ENCODE data around the gene PDP2. TPM values are rescaled to one million over a fixed set of nuclear protein-coding genes. Genes with fewer than 3 reads are reported as not detected.
A peak's percentile ranks its signal among the peaks of the same experiment; 100 is the strongest.
"Not testable (repeated sequence)": the region's sequence is repeated elsewhere in the genome, so short reads cannot be mapped to it uniquely, and the experiment has no call there.

The PDP2 gene
- total RNA-seq, 1 donor from 2014 or later = 9.0 TPM

DNA sequence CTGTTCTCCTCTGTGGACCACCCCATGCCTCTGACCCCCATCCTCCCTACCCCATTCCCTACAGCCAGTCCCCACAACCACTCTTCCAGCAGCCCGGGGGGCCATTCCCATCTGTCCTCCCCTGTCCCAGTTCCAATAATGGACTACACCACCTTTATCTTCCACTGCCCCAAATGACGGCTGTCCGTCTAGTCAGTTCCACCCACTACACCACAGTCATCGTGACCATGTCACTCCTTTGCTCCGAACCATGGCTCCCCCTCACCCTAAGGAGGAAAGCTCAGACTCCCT lies 15.3 kb downstream of the PDP2 start:
- Mint-ChIP-seq H3K27me3 (ENCODE audit: low read depth) (no peaks in the 10 kb centered on the region), H3K4me3 (ENCODE audit: unreplicated experiment) (no peak overlapping the region), H3K9me3 (ENCODE audit: low read depth) (no peaks in the 10 kb centered on the region), H3K36me3 (ENCODE audit: low read depth) (peaks cover 4% of the 10 kb centered on the region), H3K4me1 (ENCODE audit: low read depth) (peaks cover 29% of the 10 kb centered on the region), H3K27ac (ENCODE audit: unreplicated experiment) (no peak overlapping the region)
- TF ChIP-seq, protein P1, sequence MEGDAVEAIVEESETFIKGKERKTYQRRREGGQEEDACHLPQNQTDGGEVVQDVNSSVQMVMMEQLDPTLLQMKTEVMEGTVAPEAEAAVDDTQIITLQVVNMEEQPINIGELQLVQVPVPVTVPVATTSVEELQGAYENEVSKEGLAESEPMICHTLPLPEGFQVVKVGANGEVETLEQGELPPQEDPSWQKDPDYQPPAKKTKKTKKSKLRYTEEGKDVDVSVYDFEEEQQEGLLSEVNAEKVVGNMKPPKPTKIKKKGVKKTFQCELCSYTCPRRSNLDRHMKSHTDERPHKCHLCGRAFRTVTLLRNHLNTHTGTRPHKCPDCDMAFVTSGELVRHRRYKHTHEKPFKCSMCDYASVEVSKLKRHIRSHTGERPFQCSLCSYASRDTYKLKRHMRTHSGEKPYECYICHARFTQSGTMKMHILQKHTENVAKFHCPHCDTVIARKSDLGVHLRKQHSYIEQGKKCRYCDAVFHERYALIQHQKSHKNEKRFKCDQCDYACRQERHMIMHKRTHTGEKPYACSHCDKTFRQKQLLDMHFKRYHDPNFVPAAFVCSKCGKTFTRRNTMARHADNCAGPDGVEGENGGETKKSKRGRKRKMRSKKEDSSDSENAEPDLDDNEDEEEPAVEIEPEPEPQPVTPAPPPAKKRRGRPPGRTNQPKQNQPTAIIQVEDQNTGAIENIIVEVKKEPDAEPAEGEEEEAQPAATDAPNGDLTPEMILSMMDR (IDR thresholded peaks at IDR 0.05) = no peak
- peak; percentile 57 for DNase-seq (ENCODE audit: low spot score)

DNA sequence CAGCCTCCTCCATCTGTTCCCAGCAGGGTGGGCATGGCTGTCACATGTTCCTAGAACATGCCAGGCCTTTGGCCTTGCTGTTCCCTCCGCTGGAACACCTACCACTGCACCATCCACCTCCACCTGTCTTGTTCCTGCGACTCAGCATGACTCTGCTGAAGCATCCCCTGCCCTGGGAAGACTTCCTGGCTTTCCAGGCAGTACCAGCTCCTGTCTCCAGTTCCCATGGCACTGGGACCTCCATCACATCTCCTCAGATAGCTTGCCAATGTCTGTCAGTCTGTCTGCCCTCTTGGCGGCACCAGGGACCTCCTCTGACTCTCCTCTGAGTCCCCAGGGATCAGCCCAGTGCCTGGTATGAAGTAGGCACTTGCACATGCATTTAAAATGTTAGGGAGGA lies 15.7 kb downstream of the PDP2 start:
- no peak for DNase-seq (ENCODE audit: low spot score)
- H3K9me3 Mint-ChIP-seq (ENCODE audit: low read depth) = no peaks in the 10 kb centered on the region
- no peak overlapping the region for H3K27ac Mint-ChIP-seq (ENCODE audit: unreplicated experiment)
- TF ChIP-seq, protein P1 (IDR thresholded peaks at IDR 0.05) = no peak
- peaks cover 4% of the 10 kb centered on the region for H3K36me3 Mint-ChIP-seq (ENCODE audit: low read depth)
- no peaks in the 10 kb centered on the region for H3K27me3 Mint-ChIP-seq (ENCODE audit: low read depth)
- H3K4me1 Mint-ChIP-seq (ENCODE audit: low read depth) = peaks cover 33% of the 10 kb centered on the region
- no peak overlapping the region for H3K4me3 Mint-ChIP-seq (ENCODE audit: unreplicated experiment)

DNA sequence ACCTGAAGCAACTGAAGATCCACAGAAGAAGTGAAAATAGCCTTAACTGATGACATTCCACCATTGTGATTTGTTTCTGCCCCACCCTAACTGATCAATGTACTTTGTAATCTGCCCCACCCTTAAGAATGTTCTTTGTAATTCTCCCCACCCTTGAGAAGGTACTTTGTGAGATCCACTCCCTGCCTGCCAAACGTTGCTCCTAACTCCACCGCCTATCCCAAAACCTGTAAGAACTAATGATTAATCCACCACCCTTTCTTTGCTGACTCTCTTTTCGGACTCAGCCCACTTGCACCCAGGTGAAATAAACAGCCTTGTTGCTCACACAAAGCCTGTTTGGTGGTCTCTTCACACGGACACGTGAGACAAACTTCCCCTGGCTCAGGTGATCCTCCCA lies 16.4 kb downstream of the PDP2 start:
- DNase-seq (ENCODE audit: low spot score); H3K27ac Mint-ChIP-seq (ENCODE audit: unreplicated experiment); H3K4me3 Mint-ChIP-seq (ENCODE audit: unreplicated experiment); H3K9me3 Mint-ChIP-seq (ENCODE audit: low read depth); H3K27me3 Mint-ChIP-seq (ENCODE audit: low read depth); H3K36me3 Mint-ChIP-seq (ENCODE audit: low read depth): not testable (repeated sequence)
- peaks cover 33% of the 10 kb centered on the region for H3K4me1 Mint-ChIP-seq (ENCODE audit: low read depth)

DNA sequence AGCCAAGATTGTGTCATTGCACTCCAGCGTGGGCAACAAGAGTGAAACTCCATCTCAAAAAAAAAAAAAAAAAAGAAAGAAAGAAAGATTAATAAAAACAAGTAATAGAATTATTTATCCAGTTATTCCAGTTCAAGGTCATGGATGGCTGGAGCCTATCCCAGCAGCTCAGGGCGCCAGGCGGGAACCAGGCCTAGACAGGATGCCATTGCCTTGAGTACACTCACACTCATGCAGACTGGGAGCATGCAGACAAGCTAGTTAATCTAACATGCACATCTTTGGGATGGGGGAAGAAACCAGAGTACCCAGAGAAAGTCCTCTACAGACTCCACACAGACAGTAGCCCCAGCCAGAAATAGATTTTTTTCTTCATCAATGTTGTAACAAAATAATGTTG lies 17.9 kb downstream of the PDP2 start:
- TF ChIP-seq, protein P1 (IDR thresholded peaks at IDR 0.05) = no peak
- Mint-ChIP-seq H3K27me3 (ENCODE audit: low read depth) (no peaks in the 10 kb centered on the region), H3K9me3 (ENCODE audit: low read depth) (no peaks in the 10 kb centered on the region), H3K27ac (ENCODE audit: unreplicated experiment) (peak overlapping the region; percentile 19), H3K36me3 (ENCODE audit: low read depth) (no peaks in the 10 kb centered on the region), H3K4me1 (ENCODE audit: low read depth) (peaks cover 36% of the 10 kb centered on the region), H3K4me3 (ENCODE audit: unreplicated experiment) (no peak overlapping the region)
- DNase-seq (ENCODE audit: low spot score) = no peak

DNA sequence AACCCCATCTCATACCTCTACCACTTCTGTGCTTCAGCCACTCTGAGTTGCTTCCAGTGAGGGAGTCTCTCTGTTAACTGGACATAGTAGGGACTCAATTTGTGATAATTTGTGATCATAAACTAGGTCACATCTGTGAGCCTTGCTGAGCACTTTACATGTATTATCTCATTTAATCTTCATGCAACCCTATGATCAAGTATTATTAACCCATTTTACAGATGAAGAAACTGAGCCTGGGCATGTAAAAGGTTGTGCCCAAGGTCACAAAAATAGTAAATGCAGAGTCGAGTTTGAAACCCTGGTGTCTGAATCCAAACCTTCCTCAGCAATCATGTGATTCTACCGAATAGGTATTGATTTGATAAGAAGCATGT lies 18.6 kb downstream of the PDP2 start:
- H3K4me3 Mint-ChIP-seq (ENCODE audit: unreplicated experiment) = no peak overlapping the region
- no peaks in the 10 kb centered on the region for H3K36me3 Mint-ChIP-seq (ENCODE audit: low read depth)
- no peak overlapping the region for H3K27ac Mint-ChIP-seq (ENCODE audit: unreplicated experiment)
- peaks cover 43% of the 10 kb centered on the region for H3K4me1 Mint-ChIP-seq (ENCODE audit: low read depth)
- DNase-seq (ENCODE audit: low spot score) = no peak
- H3K27me3 Mint-ChIP-seq (ENCODE audit: low read depth) = no peaks in the 10 kb centered on the region
- H3K9me3 Mint-ChIP-seq (ENCODE audit: low read depth) = no peaks in the 10 kb centered on the region
- TF ChIP-seq, protein P1 (IDR thresholded peaks at IDR 0.05) = no peak

DNA sequence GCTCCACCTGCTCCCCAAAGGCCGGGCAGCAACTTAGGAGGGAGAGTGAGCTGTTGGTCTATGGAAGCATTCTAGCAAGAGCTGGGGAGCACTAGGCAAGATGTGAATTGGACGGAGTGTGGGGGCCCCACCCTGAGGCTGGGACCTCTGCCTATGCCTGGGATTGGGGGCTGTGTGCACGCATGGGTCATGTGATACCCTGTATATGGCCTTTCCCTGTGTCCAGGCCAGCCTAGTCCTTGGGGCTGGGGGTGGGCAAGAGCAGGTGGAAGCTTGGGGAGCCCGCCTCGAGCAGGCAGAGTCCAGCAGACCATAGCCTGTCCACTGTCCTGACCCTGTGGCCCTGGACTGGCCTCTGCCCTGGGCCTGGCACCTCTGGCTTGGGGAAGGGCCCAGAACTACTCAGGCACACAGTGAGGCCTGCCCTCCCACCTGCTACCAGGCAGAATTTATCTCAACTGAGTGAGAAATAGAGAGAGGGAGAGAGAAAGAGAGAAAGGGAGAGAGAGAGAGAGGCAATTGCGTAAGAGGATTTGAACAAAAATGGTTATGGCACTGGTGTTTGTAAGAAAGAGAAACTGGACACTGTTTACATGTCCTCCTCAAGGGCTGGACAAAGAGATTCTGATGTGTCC lies 19.1 kb downstream of the PDP2 start:
- TF ChIP-seq, protein P1 (IDR thresholded peaks at IDR 0.05) = no peak
- H3K4me3 Mint-ChIP-seq (ENCODE audit: unreplicated experiment) = no peak overlapping the region
- peak; percentile 66 for DNase-seq (ENCODE audit: low spot score)
- H3K27me3 Mint-ChIP-seq (ENCODE audit: low read depth) = no peaks in the 10 kb centered on the region
- no peaks in the 10 kb centered on the region for H3K9me3 Mint-ChIP-seq (ENCODE audit: low read depth)
- H3K36me3 Mint-ChIP-seq (ENCODE audit: low read depth) = no peaks in the 10 kb centered on the region
- peaks cover 47% of the 10 kb centered on the region for H3K4me1 Mint-ChIP-seq (ENCODE audit: low read depth)
- peak overlapping the region; percentile 57 for H3K27ac Mint-ChIP-seq (ENCODE audit: unreplicated experiment)
